ENCODE results near the gene YIPF6.
"Not testable (repeated sequence)": the region's sequence is repeated elsewhere in the genome, so short reads cannot be mapped to it uniquely, and the experiment has no call there.

Gene YIPF6

GRCh38 chrX:68498508-68499379 lies at the start of gene YIPF6:
YIPF6 (plus strand) TSS chrX:68499051; CDS start chrX:68499067, 16 bp downstream.
- ATAC-seq, result peak; percentile 89 to 92

- ATAC-seq, result no peak
Observed at GRCh38 chrX:68451720-68452119, 47.1 kb upstream of the YIPF6 start.

GRCh38 chrX:68454476-68455150 lies 44.2 kb upstream of the YIPF6 start:
- no peak for ATAC-seq

- no peak for ATAC-seq
Observed at GRCh38 chrX:68455151-68455510, 43.7 kb upstream of the YIPF6 start.

- ATAC-seq, result no peak
Observed at GRCh38 chrX:68461093-68461492, 37.8 kb upstream of the YIPF6 start.

- ATAC-seq, result no peak
Observed at GRCh38 chrX:68461576-68461975, 37.3 kb upstream of the YIPF6 start.

GRCh38 chrX:68462197-68462596 lies 36.7 kb upstream of the YIPF6 start:
- ATAC-seq, result no peak

GRCh38 chrX:68462653-68463052 lies 36.2 kb upstream of the YIPF6 start:
- peak in 1 of 2 donors; percentile 36 for ATAC-seq

GRCh38 chrX:68463880-68464279 lies 35.0 kb upstream of the YIPF6 start:
- ATAC-seq, result no peak

- no peak for ATAC-seq
Observed at GRCh38 chrX:68464796-68465195, 34.1 kb upstream of the YIPF6 start.

- ATAC-seq, result no peak
Observed at GRCh38 chrX:68480969-68481368, 17.9 kb upstream of the YIPF6 start.

GRCh38 chrX:68486198-68486597 lies 12.7 kb upstream of the YIPF6 start:
- not testable (repeated sequence) for ATAC-seq

GRCh38 chrX:68487254-68487653 lies 11.6 kb upstream of the YIPF6 start:
- ATAC-seq, result no peak

- no peak for ATAC-seq
Observed at GRCh38 chrX:68487924-68488323, 10.9 kb upstream of the YIPF6 start.

- ATAC-seq, result no peak
Observed at GRCh38 chrX:68488657-68489056, 10.2 kb upstream of the YIPF6 start.

- ATAC-seq, result no peak
Observed at GRCh38 chrX:68490644-68491043, 8.2 kb upstream of the YIPF6 start.

GRCh38 chrX:68492583-68492982 lies 6.3 kb upstream of the YIPF6 start:
- no peak for ATAC-seq

GRCh38 chrX:68493776-68494175 lies 5.1 kb upstream of the YIPF6 start:
- ATAC-seq, result not testable (repeated sequence)

GRCh38 chrX:68498044-68498507 lies 775 bp upstream of the YIPF6 start:
- ATAC-seq, result no peak

- no peak for ATAC-seq
Observed at GRCh38 chrX:68499543-68500504, 973 bp downstream of the YIPF6 start.

GRCh38 chrX:68503836-68504636 lies 5.2 kb downstream of the YIPF6 start:
- ATAC-seq, result peak; percentile 96

GRCh38 chrX:68506649-68507048 lies 7.8 kb downstream of the YIPF6 start:
- no peak for ATAC-seq

Data from activated CD4-positive, CD25-positive, alpha-beta regulatory T cell treated with anti-CD3 and anti-CD28 coated beads, Interleukin-2, amount 50 U/mL, for 24 hours (primary cell).